Activated CD4-positive, alpha-beta memory T cell treated with anti-CD3 and anti-CD28 coated beads for 36 hours (primary cell): ENCODE data around the gene ACAP1. TPM values are rescaled to one million over a fixed set of nuclear protein-coding genes. Genes with fewer than 3 reads are reported as not detected.

Experiments
- CTCF ChIA-PET: fragments of 350-600 bp; sonication (Branson Sonifier 250); formaldehyde crosslinking; loops from one replicate; lab custom pipeline; 2021; ENCODE audit warnings: antibody characterized with exemption, inconsistent platforms; lab: Charles Lee
- POLR2A ChIA-PET: fragments of 350-600 bp; sonication (Branson Sonifier 250); formaldehyde crosslinking; loops from one replicate; lab custom pipeline; 2021; ENCODE audit warnings: antibody characterized with exemption; lab: Charles Lee
- DNase-seq: peaks from one replicate; pipeline ENCODE4 v3.0.0-alpha.2; 2020
- H3K27ac Mint-ChIP-seq: one replicate; pipeline ENCODE4 v1.8.0; 2021; ENCODE audit warnings: mixed read lengths
- H3K27me3 Mint-ChIP-seq: one replicate; pipeline ENCODE4 v1.8.0; 2021; ENCODE audit warnings: mixed read lengths
- H3K36me3 Mint-ChIP-seq: one replicate; pipeline ENCODE4 v1.8.0; 2021; ENCODE audit warnings: mixed read lengths
- H3K4me1 Mint-ChIP-seq: one replicate; pipeline ENCODE4 v1.8.0; 2021; ENCODE audit warnings: low read depth, mixed read lengths
- H3K4me3 Mint-ChIP-seq: one replicate; pipeline ENCODE4 v1.8.0; 2021; ENCODE audit warnings: mild to moderate bottlenecking, mixed read lengths
- H3K9me3 Mint-ChIP-seq: one replicate; pipeline ENCODE4 v1.8.0; 2021; ENCODE audit warnings: mixed read lengths
- intact Hi-C: fragments of 100-400 bp; cut with micrococcal nuclease; formaldehyde crosslinking; loops from one replicate; pipeline ENCODE4 v1.15.1; 2023
- total RNA-seq, 2 experiments: library from RNA; stranded (reverse); gene quantifications; one replicate each; pipeline ENCODE4 v1.2.3, GENCODE V29; 2021

The ACAP1 gene
- total RNA-seq, 2 experiments from 2014 or later, result 391 to 405 TPM

- ChIA-PET POLR2A (interaction anchor here (0.7 to 2.3 kb wide), 6 partner anchors 16 to 270 kb away, joined by 3 to 19 read pairs (median 4); partner anchors contain the start of genes ACAP1, MPDU1, NEURL4 and PHF23), CTCF (interaction anchor here (0.9 to 2.6 kb wide), 4 partner anchors 10 to 17 kb away, joined by 3 to 7 read pairs (median 4); no protein-coding TSS in a partner anchor)
- H3K9me3 Mint-ChIP-seq, result no peaks in the 10 kb centered on the region
- intact Hi-C loops, result no loop called here
- H3K27ac Mint-ChIP-seq, result peak overlapping the region; percentile 56
- peaks cover 61% of the 10 kb centered on the region for H3K4me1 Mint-ChIP-seq
- peak overlapping the region; percentile 32 for H3K4me3 Mint-ChIP-seq
- H3K36me3 Mint-ChIP-seq, result peaks cover 59% of the 10 kb centered on the region
- H3K27me3 Mint-ChIP-seq, result no peaks in the 10 kb centered on the region
- no peak for DNase-seq
These were observed 23.0 kb upstream of the ACAP1 start for GRCh38 chr17:7313088-7313889.

GRCh38 chr17:7313890-7314718, 22.2 kb upstream of the ACAP1 start:
- peak overlapping the region; percentile 80 for H3K4me3 Mint-ChIP-seq
- peaks cover 60% of the 10 kb centered on the region for H3K4me1 Mint-ChIP-seq
- intact Hi-C loops, result loop anchor here (2.0 kb wide), 1 partner anchor 37 kb away; no protein-coding TSS in a partner anchor
- POLR2A ChIA-PET, result interaction anchor here (0.8 to 2.3 kb wide), 7 partner anchors 16 to 269 kb away, joined by 3 to 19 read pairs (median 3); partner anchors contain the start of genes ACAP1, DVL2, MPDU1 and PHF23
- H3K9me3 Mint-ChIP-seq, result no peaks in the 10 kb centered on the region
- CTCF ChIA-PET, result interaction anchor here (0.9 to 2.6 kb wide), 4 partner anchors 9 to 122 kb away, joined by 3 to 7 read pairs (median 4); no protein-coding TSS in a partner anchor
- H3K27ac Mint-ChIP-seq, result peak overlapping the region; percentile 53
- no peak for DNase-seq
- peaks cover 55% of the 10 kb centered on the region for H3K36me3 Mint-ChIP-seq
- no peaks in the 10 kb centered on the region for H3K27me3 Mint-ChIP-seq

- peak within 1 kb of the TSS; percentile 88 for H3K27ac Mint-ChIP-seq
- peak within 1 kb of the TSS; percentile 87 for H3K4me3 Mint-ChIP-seq
- H3K36me3 Mint-ChIP-seq, result peaks cover 46% of the 10 kb centered on the region
- ChIA-PET POLR2A (interaction anchor here (0.9 to 2.3 kb wide), 6 partner anchors 21 to 169 kb away, joined by 3 to 19 read pairs (median 3); partner anchors contain the start of genes ACAP1, DVL2, PHF23 and POLR2A), CTCF (interaction anchor here (0.9 to 2.6 kb wide), 5 partner anchors 10 to 121 kb away, joined by 3 to 7 read pairs (median 5); partner anchors contain the start of gene NEURL4)
- intact Hi-C loops, result loop anchor here (1.0 to 2.0 kb wide), 2 partner anchors 14 to 36 kb away; partner anchors contain the start of gene NEURL4
- DNase-seq, result peak; percentile 96
- H3K27me3 Mint-ChIP-seq, result no peaks in the 10 kb centered on the region
- H3K4me1 Mint-ChIP-seq, result peaks cover 51% of the 10 kb centered on the region
- no peaks in the 10 kb centered on the region for H3K9me3 Mint-ChIP-seq
These were observed 21.4 kb upstream of the ACAP1 start, which contains the start of gene GPS2 for GRCh38 chr17:7314719-7315569. Gene GPS2 (minus strand): TSS chr17:7315360. CDS start chr17:7315052, 308 bp downstream.

GRCh38 chr17:7315570-7316235, 20.6 kb upstream of the ACAP1 start:
- peaks cover 44% of the 10 kb centered on the region for H3K4me1 Mint-ChIP-seq
- intact Hi-C loops, result loop anchor here (1.0 to 2.0 kb wide), 2 partner anchors 14 to 35 kb away; partner anchors contain the start of gene NEURL4
- POLR2A ChIA-PET, result interaction anchor here (0.9 to 1.0 kb wide), 2 partner anchors 20 to 168 kb away, joined by 3 to 5 read pairs; partner anchors contain the start of genes ACAP1 and POLR2A
- H3K4me3 Mint-ChIP-seq, result peak overlapping the region; percentile 87
- no peak for DNase-seq
- H3K27ac Mint-ChIP-seq, result peak overlapping the region; percentile 88
- H3K27me3 Mint-ChIP-seq, result no peaks in the 10 kb centered on the region
- H3K9me3 Mint-ChIP-seq, result no peaks in the 10 kb centered on the region
- CTCF ChIA-PET, result interaction anchor here (1.4 to 2.6 kb wide), 3 partner anchors 9 to 40 kb away, joined by 3 to 7 read pairs (median 6); partner anchors contain the start of gene NEURL4
- H3K36me3 Mint-ChIP-seq, result peaks cover 39% of the 10 kb centered on the region

- peaks cover 31% of the 10 kb centered on the region for H3K4me1 Mint-ChIP-seq
- H3K27me3 Mint-ChIP-seq, result no peaks in the 10 kb centered on the region
- intact Hi-C loops, result no loop called here
- H3K9me3 Mint-ChIP-seq, result no peaks in the 10 kb centered on the region
- peak overlapping the region; percentile 39 for H3K4me3 Mint-ChIP-seq
- ChIA-PET POLR2A (interaction anchor here (0.8 kb wide), 1 partner anchor 12 kb away, joined by 3 read pairs; the partner anchor contains the start of gene NEURL4), CTCF (interaction anchor here (1.3 kb wide), 1 partner anchor 21 kb away, joined by 3 read pairs; no protein-coding TSS in a partner anchor)
- peaks cover 32% of the 10 kb centered on the region for H3K36me3 Mint-ChIP-seq
- no peak for DNase-seq
- H3K27ac Mint-ChIP-seq, result peak overlapping the region; percentile 2
These were observed 19.0 kb upstream of the ACAP1 start for GRCh38 chr17:7317161-7317803.

- H3K4me3 Mint-ChIP-seq, result no peak overlapping the region
These were observed 18.0 kb upstream of the ACAP1 start for GRCh38 chr17:7318121-7318860.

GRCh38 chr17:7321466-7321865, 14.9 kb upstream of the ACAP1 start:
- DNase-seq, result no peak
- H3K4me3 Mint-ChIP-seq, result no peak overlapping the region
- CTCF ChIA-PET, result interaction anchor here (1.1 kb wide), 1 partner anchor 34 kb away, joined by 3 read pairs; no protein-coding TSS in a partner anchor
- H3K9me3 Mint-ChIP-seq, result no peaks in the 10 kb centered on the region
- H3K27ac Mint-ChIP-seq, result no peak overlapping the region
- peaks cover 6% of the 10 kb centered on the region for H3K4me1 Mint-ChIP-seq
- POLR2A ChIA-PET, result interaction anchor here (0.6 to 1.0 kb wide), 3 partner anchors 8 to 158 kb away, joined by 3 read pairs; no protein-coding TSS in a partner anchor
- H3K27me3 Mint-ChIP-seq, result no peaks in the 10 kb centered on the region
- peaks cover 27% of the 10 kb centered on the region for H3K36me3 Mint-ChIP-seq
- intact Hi-C loops, result no loop called here

More at GRCh38 chr17:7318121-7318860, 18.0 kb upstream of the ACAP1 start:
- CTCF ChIA-PET, result interaction anchor here (1.3 kb wide), 1 partner anchor 22 kb away, joined by 3 read pairs; no protein-coding TSS in a partner anchor
- Mint-ChIP-seq H3K27me3 (no peaks in the 10 kb centered on the region), H3K27ac (no peak overlapping the region), H3K36me3 (peaks cover 27% of the 10 kb centered on the region), H3K4me1 (peaks cover 21% of the 10 kb centered on the region), H3K9me3 (no peaks in the 10 kb centered on the region)
- POLR2A ChIA-PET, result interaction anchor here (0.8 kb wide), 1 partner anchor 11 kb away, joined by 3 read pairs; the partner anchor contains the start of gene NEURL4
- intact Hi-C loops, result no loop called here
- no peak for DNase-seq

GRCh38 chr17:7322520-7323194, 13.7 kb upstream of the ACAP1 start:
- H3K36me3 Mint-ChIP-seq, result peaks cover 26% of the 10 kb centered on the region

More at GRCh38 chr17:7322520-7323194, 13.7 kb upstream of the ACAP1 start:
- H3K4me3 Mint-ChIP-seq, result no peak overlapping the region
- ChIA-PET CTCF (interaction anchor here (0.6 to 1.1 kb wide), 2 partner anchors 13 to 266 kb away, joined by 3 read pairs; partner anchors contain the start of gene ACAP1), POLR2A (interaction anchor here (1.0 kb wide), 1 partner anchor 8 kb away, joined by 3 read pairs; no protein-coding TSS in a partner anchor)
- intact Hi-C loops, result no loop called here
- peaks cover 9% of the 10 kb centered on the region for H3K4me1 Mint-ChIP-seq
- DNase-seq, result no peak
- no peaks in the 10 kb centered on the region for H3K27me3 Mint-ChIP-seq
- H3K9me3 Mint-ChIP-seq, result no peaks in the 10 kb centered on the region
- no peak overlapping the region for H3K27ac Mint-ChIP-seq
